H1 (cell line): ENCODE data around the gene CAPZB. TPM values are rescaled to one million over a fixed set of nuclear protein-coding genes. Genes with fewer than 3 reads are reported as not detected.

Experiments
- CTCF ChIA-PET: fragments of 300-600 bp; sonication (Branson Sonifier 250); formaldehyde crosslinking; loops from one replicate; lab custom pipeline; 2021; ENCODE audit not compliant: partially characterized antibody; lab: Charles Lee
- POLR2A ChIA-PET: fragments of 300-600 bp; sonication (Branson Sonifier 250); formaldehyde crosslinking; loops from one replicate; lab custom pipeline; 2021; ENCODE audit warnings: inconsistent platforms; ENCODE audit not compliant: partially characterized antibody; lab: Charles Lee
- DNase-seq, 2 experiments: peaks; one replicate each; pipeline versions ENCODE4 v3.0.0 to v3.0.0-alpha.2; 2010 to 2022; ENCODE audit warnings: low spot score in 2 of 2, low read depth in 1 of 2, mixed read lengths in 1 of 2
- FAIRE-seq: peaks from 2 replicates; lab custom pipeline; 2011; peaks lifted over from hg19 to GRCh38; lab: Jason Lieb, UNC
- H2AFZ ChIP-seq: 2 replicates; pipeline ENCODE4 v1.8.1; 2012; ENCODE audit warnings: low read length, inconsistent platforms
- H2AK5ac ChIP-seq: 2 replicates; pipeline ENCODE4 v1.6.1; 2013; ENCODE audit warnings: low read depth, low read length
- H2BK120ac ChIP-seq: replicated peaks from 2 replicates; pipeline ENCODE3; 2013; ENCODE audit warnings: low read depth, low read length, inconsistent platforms
- H2BK12ac ChIP-seq: 2 replicates; pipeline ENCODE4 v1.6.1; 2013; ENCODE audit warnings: low read depth, low read length
- H2BK15ac ChIP-seq: 2 replicates; pipeline ENCODE4 v1.6.1; 2013; ENCODE audit warnings: low read length
- H2BK20ac ChIP-seq: 2 replicates; pipeline ENCODE4 v1.6.1; 2013; ENCODE audit warnings: low read length
- H2BK5ac ChIP-seq: 2 replicates; pipeline ENCODE4 v1.6.1; 2013; ENCODE audit warnings: low read depth, low read length
- H3K14ac ChIP-seq: 2 replicates; pipeline ENCODE4 v1.6.1; 2013; ENCODE audit warnings: inconsistent platforms; ENCODE audit not compliant: insufficient read length
- H3K18ac ChIP-seq: 2 replicates; pipeline ENCODE4 v1.6.1; 2013; ENCODE audit warnings: low read length; ENCODE audit errors: extremely low read depth
- H3K23ac ChIP-seq: 2 replicates; pipeline ENCODE4 v1.6.1; 2013; ENCODE audit warnings: inconsistent platforms; ENCODE audit not compliant: insufficient read length
- H3K23me2 ChIP-seq: 2 replicates; pipeline ENCODE4 v1.6.1; 2013; ENCODE audit warnings: low read depth, low read length
- H3K27ac ChIP-seq: 2 replicates; pipeline ENCODE4 v1.6.1; 2011; ENCODE audit warnings: low read depth, low read length, inconsistent platforms
- H3K27me3 ChIP-seq, 4 experiments: replicated peaks in 1 of 4; 1 replicate in 1 of 4; 2 replicates in 3 of 4; pipeline versions ENCODE4 v1.6.1 to v1.8.1; 2011 to 2013; ENCODE audit warnings: low read length in 3 of 4, mild to moderate bottlenecking in 3 of 4, inconsistent platforms in 2 of 4, mixed read lengths in 2 of 4, moderate library complexity in 1 of 4; ENCODE audit not compliant: control insufficient read depth in 3 of 4, insufficient read depth in 3 of 4; ENCODE audit errors: extremely low read depth in 1 of 4
- H3K36me3 ChIP-seq, 4 experiments: 2 replicates each; pipeline versions ENCODE4 v1.6.1 to v1.8.1; 2011 to 2013; ENCODE audit warnings: mild to moderate bottlenecking in 4 of 4, low read length in 3 of 4, moderate library complexity in 2 of 4, control low read depth in 1 of 4, inconsistent platforms in 1 of 4; ENCODE audit not compliant: insufficient read depth in 4 of 4, control insufficient read depth in 2 of 4
- H3K4ac ChIP-seq: replicated peaks from 2 replicates; pipeline ENCODE3; 2013; ENCODE audit warnings: low read length, low read depth, mixed read lengths, inconsistent platforms; ENCODE audit not compliant: insufficient read length
- H3K4me1 ChIP-seq, 4 experiments: replicated peaks in 1 of 4; 1 replicate in 1 of 4; 2 replicates in 3 of 4; pipeline versions ENCODE4 v1.6.1 to v1.8.1; 2011 to 2013; ENCODE audit warnings: low read length in 3 of 4, inconsistent platforms in 2 of 4, mixed read lengths in 1 of 4; ENCODE audit not compliant: insufficient read depth in 4 of 4, control insufficient read depth in 3 of 4
- H3K4me2 ChIP-seq, 2 experiments: 2 replicates each; pipeline versions ENCODE4 v1.6.1 to v1.8.1; 2011 to 2013; ENCODE audit warnings: low read depth in 2 of 2, low read length in 2 of 2, control low read depth in 1 of 2, inconsistent platforms in 1 of 2, mild to moderate bottlenecking in 1 of 2; ENCODE audit not compliant: insufficient read depth in 1 of 2
- H3K4me3 ChIP-seq, 4 experiments: fragments of 200-600, 300-600 bp in 1 of 4; sonication (generic), shearing (Covaris generic), sonication (Bioruptor Twin) in 1 of 4; 2 replicates each; pipeline versions ENCODE4 v1.5.1 to v1.8.1; 2011 to 2016; ENCODE audit warnings: low read length in 4 of 4, low read depth in 3 of 4, control low read depth in 2 of 4, inconsistent platforms in 2 of 4, mild to moderate bottlenecking in 2 of 4, mixed read lengths in 1 of 4, moderate library complexity in 1 of 4; ENCODE audit not compliant: insufficient read depth in 2 of 4; ENCODE audit errors: extremely low read depth in 1 of 4
- H3K56ac ChIP-seq: replicated peaks from 2 replicates; pipeline ENCODE3; 2013; ENCODE audit warnings: low read depth, mild to moderate bottlenecking, mixed read lengths, low read length, inconsistent platforms; ENCODE audit not compliant: insufficient read length
- H3K79me1 ChIP-seq: 2 replicates; pipeline ENCODE4 v1.6.1; 2013; ENCODE audit warnings: low read depth, low read length, control low read depth
- H3K79me2 ChIP-seq, 2 experiments: 2 replicates each; pipeline versions ENCODE4 v1.6.1 to v1.8.1; 2012 to 2013; ENCODE audit warnings: low read length in 2 of 2, mild to moderate bottlenecking in 2 of 2, inconsistent platforms in 1 of 2; ENCODE audit not compliant: insufficient read depth in 2 of 2, control insufficient read depth in 1 of 2
- H3K9ac ChIP-seq, 4 experiments: replicated peaks in 1 of 4; 1 replicate in 1 of 4; 2 replicates in 3 of 4; pipeline versions ENCODE4 v1.6.1 to v1.8.1; 2011 to 2013; ENCODE audit warnings: low read depth in 3 of 4, low read length in 3 of 4, control low read depth in 2 of 4, mild to moderate bottlenecking in 2 of 4, moderate library complexity in 2 of 4, inconsistent platforms in 1 of 4; ENCODE audit errors: extremely low read depth in 1 of 4
- H3K9me3 ChIP-seq, 2 experiments: 2 replicates each; pipeline versions ENCODE4 v1.6.1 to v1.8.1; 2012 to 2013; ENCODE audit warnings: mild to moderate bottlenecking in 2 of 2, moderate library complexity in 2 of 2, control low read depth in 1 of 2, inconsistent platforms in 1 of 2, low read depth in 1 of 2, low read length in 1 of 2, mixed read lengths in 1 of 2; ENCODE audit not compliant: insufficient read depth in 2 of 2
- H4K20me1 ChIP-seq, 2 experiments: replicated peaks in 1 of 2; 2 replicates each; pipeline versions ENCODE3 to v1.8.1; 2011 to 2013; ENCODE audit warnings: inconsistent platforms in 2 of 2, low read length in 2 of 2, mild to moderate bottlenecking in 1 of 2; ENCODE audit not compliant: insufficient read depth in 2 of 2, control insufficient read depth in 1 of 2
- H4K5ac ChIP-seq: 2 replicates; pipeline ENCODE4 v1.6.1; 2013; ENCODE audit warnings: low read length, low read depth, mixed read lengths, inconsistent platforms; ENCODE audit not compliant: insufficient read length
- H4K8ac ChIP-seq: 2 replicates; pipeline ENCODE4 v1.8.0; 2013; ENCODE audit warnings: mild to moderate bottlenecking, moderate library complexity, low read length, inconsistent platforms; ENCODE audit not compliant: insufficient read depth; ENCODE audit errors: extremely low read depth
- H4K91ac ChIP-seq: replicated peaks from 2 replicates; pipeline ENCODE3; 2013; ENCODE audit warnings: low read length, mixed read lengths, inconsistent platforms; ENCODE audit not compliant: insufficient read length
- CBX5 ChIP-seq: fragments of 300-800, 300-1000 bp; sonication (generic); IDR thresholded peaks from 2 replicates; pipeline ENCODE4 v1.7.1; 2016; ENCODE audit warnings: antibody characterized with exemption, low read length, low read depth
- CREB1 ChIP-seq: IDR thresholded peaks from 2 replicates; pipeline ENCODE4 v1.6.1; 2012; ENCODE audit warnings: inconsistent platforms
- EZH2 ChIP-seq: fragments of 200-600 bp; sonication (generic); IDR thresholded peaks from 2 replicates; pipeline ENCODE4 v1.7.1; 2012; ENCODE audit warnings: low read depth, mild to moderate bottlenecking, moderate library complexity, low read length, inconsistent platforms; ENCODE audit not compliant: severe bottlenecking
- GABPA ChIP-seq: IDR thresholded peaks from 2 replicates; pipeline ENCODE4 v1.6.1; 2011; ENCODE audit warnings: mild to moderate bottlenecking, low read length, moderate library complexity, borderline replicate concordance; ENCODE audit not compliant: insufficient read depth
- JUN ChIP-seq: IDR thresholded peaks from 2 replicates; pipeline ENCODE4 v1.6.1; 2011; ENCODE audit warnings: low read depth, mild to moderate bottlenecking, improper control_type of control experiment, low read length
- JUND ChIP-seq: IDR thresholded peaks from 2 replicates; pipeline ENCODE4 v1.6.1; 2011; ENCODE audit warnings: mild to moderate bottlenecking, improper control_type of control experiment, low read length
- KDM4A ChIP-seq: IDR thresholded peaks from one replicate; pipeline ENCODE4 v1.7.1; 2012; ENCODE audit warnings: low read depth, mild to moderate bottlenecking, moderate library complexity, low read length, inconsistent platforms; ENCODE audit not compliant: severe bottlenecking
- KDM5A ChIP-seq: fragments of 200-600 bp; IDR thresholded peaks from 2 replicates; pipeline ENCODE4 v1.7.1; 2012; ENCODE audit warnings: mild to moderate bottlenecking, low read length, inconsistent platforms, mixed read lengths
- MAFK ChIP-seq: IDR thresholded peaks from 2 replicates; pipeline ENCODE4 v1.6.1; 2012; ENCODE audit warnings: low read depth, mild to moderate bottlenecking, improper control_type of control experiment, low read length
- POLR2A ChIP-seq, 2 experiments: IDR thresholded peaks; 1 replicate in 1 of 2; 2 replicates in 1 of 2; pipeline ENCODE4 v1.6.1; 2011; ENCODE audit warnings: low read depth in 2 of 2, low read length in 2 of 2, mild to moderate bottlenecking in 2 of 2; ENCODE audit errors: control extremely low read depth in 1 of 2
- POU5F1 ChIP-seq: IDR thresholded peaks from 2 replicates; pipeline ENCODE4 v1.6.1; 2011; ENCODE audit warnings: low read depth, mild to moderate bottlenecking, low read length, moderate library complexity
- RNF2 ChIP-seq: fragments of 200-900, 300-1000 bp; sonication (generic); IDR thresholded peaks from 2 replicates; pipeline ENCODE4 v1.7.1; 2016; ENCODE audit warnings: borderline replicate concordance, low read depth, mild to moderate bottlenecking, antibody characterized with exemption, low read length; ENCODE audit not compliant: poor library complexity, severe bottlenecking; ENCODE audit errors: missing control alignments
- RXRA ChIP-seq: IDR thresholded peaks from 2 replicates; pipeline ENCODE4 v1.6.1; 2011; ENCODE audit warnings: low read depth, mild to moderate bottlenecking, low read length, moderate library complexity; ENCODE audit not compliant: insufficient read depth
- SP1 ChIP-seq: IDR thresholded peaks from 2 replicates; pipeline ENCODE4 v1.6.1; 2011; ENCODE audit warnings: low read depth, low read length
- TAF1 ChIP-seq: IDR thresholded peaks from 2 replicates; pipeline ENCODE4 v1.6.1; 2011; ENCODE audit warnings: mild to moderate bottlenecking, low read depth, low read length
- WGBS, 2 experiments: shearing (Covaris generic) in 1 of 2; methylation state at CpG; one replicate each; pipeline versions ENCODE4 v1.1.6 to v1.1.7; 2013 to 2015; ENCODE audit warnings: low lambda C conversion rate in 2 of 2, mixed read lengths in 2 of 2, inconsistent platforms in 1 of 2, low coverage in 1 of 2, missing lambda C conversion rate in 1 of 2; ENCODE audit not compliant: insufficient replicate concordance in 2 of 2, insufficient coverage in 1 of 2, insufficient read length in 1 of 2; ENCODE audit errors: extremely low coverage in 1 of 2, missing lambda C conversion rate in 1 of 2; 5-methylcytosine and 5-hydroxymethylcytosine counted together
- polyA plus RNA-seq, 7 experiments: library from polyadenylated mRNA; depleted of rRNA in 3 of 7; stranded (reverse) in 5 of 7; unstranded in 2 of 7; fragments of >200 nt in 5 of 7; fragments of 200-250 nt in 2 of 7; gene quantifications; 1 replicate in 5 of 7; 2 replicates in 1 of 7; 4 replicates in 1 of 7; pipeline versions ENCODE4 v1.2.1 to v1.2.3, GENCODE V29; 2011 to 2013; ENCODE audit warnings: missing spikeins in 2 of 7, mixed read lengths in 2 of 7
- total RNA-seq: library from RNA; stranded (reverse); fragmentation: NEBNext Ultra II Directional; extraction: Animal tissue kit (Norgen Biotek cat#: 25700); gene quantifications from 2 replicates; pipeline ENCODE4 v1.2.1, GENCODE V29; 2021

Gene CAPZB
- total and polyA plus RNA-seq, 2 of the 8 experiments (the other 6 are each of a cell fraction or from before 2014, with no cell fraction given), result 162 to 371 TPM

DNA sequence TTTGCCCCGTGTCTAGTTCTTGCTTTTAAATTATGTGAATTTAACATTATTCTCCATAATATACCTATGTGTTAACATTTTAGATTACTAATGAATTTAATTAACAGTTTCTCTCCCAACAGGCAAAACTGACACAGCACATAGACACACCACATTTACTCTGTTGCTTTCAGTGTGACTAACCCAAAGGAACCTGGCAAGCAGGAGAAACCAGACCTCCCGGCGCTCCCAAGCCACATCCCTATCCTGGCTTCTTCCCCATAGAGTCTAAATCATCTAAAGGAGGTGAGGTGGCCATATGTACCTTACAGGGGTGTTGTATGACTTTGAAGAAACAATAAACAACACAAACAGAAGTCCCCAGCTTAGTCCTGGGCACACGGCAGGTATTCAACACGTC lies 69.2 kb downstream of the CAPZB start:
- ChIA-PET CTCF (interaction anchor here (1.0 to 1.9 kb wide), 3 partner anchors 15 to 167 kb away, joined by 3 to 7 read pairs (median 3); no protein-coding TSS in a partner anchor), POLR2A (interaction anchor here (0.9 to 1.2 kb wide), 2 partner anchors 10 to 192 kb away, joined by 3 to 6 read pairs; no protein-coding TSS in a partner anchor)
- no peak for DNase-seq
- Histone ChIP-seq H3K56ac (no peak overlapping the region), H4K20me1 (peaks cover 13 to 29% of the 10 kb centered on the region in 2 experiments), H2BK20ac (no peak overlapping the region), H3K36me3 (peaks cover 0 to 23% (median 5%) of the 10 kb centered on the region in 4 experiments; a peak in 5 of 8 replicates), H4K8ac (no peak overlapping the region), H2BK15ac (no peak overlapping the region), H3K27ac (no peak overlapping the region), H3K18ac (no peak overlapping the region), H3K14ac (no peak overlapping the region), H4K91ac (no peak overlapping the region), H3K23ac (no peak overlapping the region), H3K4me2 (no peak overlapping the region), H3K23me2 (no peaks in the 10 kb centered on the region), H2AK5ac (no peak overlapping the region), H4K5ac (no peak overlapping the region), H3K4ac (no peak overlapping the region), H3K4me1 (peaks cover 0 to 5% (median 2%) of the 10 kb centered on the region in 4 experiments; a peak in 1 of 7 replicates), H3K9me3 (no peaks in the 10 kb centered on the region), H3K27me3 (no peaks in the 10 kb centered on the region), H3K79me1 (peaks cover 16% of the 10 kb centered on the region), H3K79me2 (peaks cover 6 to 74% of the 10 kb centered on the region in 2 experiments; a peak in 3 of 4 replicates), H3K9ac (no peak overlapping the region), H3K4me3 (no peak overlapping the region), H2BK5ac (no peak overlapping the region), H2BK12ac (no peak overlapping the region), H2AFZ (no peak overlapping the region), H2BK120ac (no peak overlapping the region)
- FAIRE-seq, result no peak
- WGBS, 2 experiments, result 90% methylated on average over 5 of the region's 5 CpGs; no CpG with 5 or more reads in 1 of the 2 experiments
- TF ChIP-seq KDM5A, result no peak
- no peak for TF ChIP-seq EZH2
- no peak for TF ChIP-seq CREB1
- TF ChIP-seq SP1, result no peak
- TF ChIP-seq CBX5, result no peak
- no peak for TF ChIP-seq GABPA
- no peak for TF ChIP-seq KDM4A
- no peak for TF ChIP-seq MAFK
- no peak for TF ChIP-seq POLR2A (IDR thresholded peaks at IDR 0.05; ENCODE audit: control extremely low read depth in 1 of 2, low read depth in 2 of 2, low read length in 2 of 2)
- TF ChIP-seq RXRA, result no peak
- TF ChIP-seq RNF2, result no peak
- no peak for TF ChIP-seq POU5F1
- TF ChIP-seq JUND, result no peak
- TF ChIP-seq JUN, result no peak
- TF ChIP-seq TAF1, result no peak
